Anterior cingulate cortex (tissue), 58 donors: ENCODE data around the gene PADI3.
"Not testable (repeated sequence)": the region's sequence is repeated elsewhere in the genome, so short reads cannot be mapped to it uniquely, and the experiment has no call there.

ENCODE experiments used
- DNase-seq, 58 donors: peaks; one replicate each; lab custom pipeline; 2025; lab: John Stamatoyannopoulos, UW

Gene PADI3

GRCh38 chr1:17236779-17237560 lies 11.9 kb upstream of the PADI3 start:
- DNase-seq, result peak in 57 of 58 donors; percentile 9 to 93 (median 60)

DNA sequence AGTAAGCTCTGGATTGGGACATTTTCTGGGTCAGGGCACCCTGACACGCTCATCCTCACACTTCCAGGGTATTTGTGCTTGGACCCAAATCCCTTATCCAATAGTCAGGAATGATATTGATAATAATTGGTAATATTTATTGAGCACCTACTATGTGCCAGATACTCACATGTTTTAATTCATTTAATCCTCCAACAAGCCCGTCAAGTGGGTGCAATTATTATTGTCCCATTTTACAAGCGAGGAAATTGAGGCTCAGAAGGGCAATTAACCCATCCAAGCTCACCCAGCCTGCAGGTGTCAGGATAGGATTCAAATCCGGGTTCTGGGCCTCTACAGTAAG lies 11.4 kb upstream of the PADI3 start:
- no peak for DNase-seq

DNA sequence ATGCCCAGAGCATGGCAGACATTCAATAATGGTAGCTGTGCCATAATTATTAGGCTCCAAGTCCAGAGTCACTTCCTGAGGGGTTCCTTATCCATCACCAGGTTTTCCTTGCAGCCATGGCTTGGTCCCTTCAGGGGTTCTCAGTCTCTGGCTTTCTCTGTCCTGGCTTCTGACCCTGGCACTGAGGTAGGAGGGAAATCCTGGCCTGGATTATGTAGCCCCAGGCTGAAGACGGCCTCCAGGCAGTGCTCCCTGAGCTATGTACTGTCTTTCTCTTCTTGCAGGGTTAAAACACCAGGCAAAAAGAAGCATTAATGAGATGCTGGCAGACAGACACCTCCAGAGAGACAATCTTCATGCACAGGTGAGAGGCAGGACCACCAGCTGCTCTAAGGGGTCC lies 9.5 kb upstream of the PADI3 start:
- peak in 31 of 58 donors; percentile 3 to 37 (median 18) for DNase-seq

DNA sequence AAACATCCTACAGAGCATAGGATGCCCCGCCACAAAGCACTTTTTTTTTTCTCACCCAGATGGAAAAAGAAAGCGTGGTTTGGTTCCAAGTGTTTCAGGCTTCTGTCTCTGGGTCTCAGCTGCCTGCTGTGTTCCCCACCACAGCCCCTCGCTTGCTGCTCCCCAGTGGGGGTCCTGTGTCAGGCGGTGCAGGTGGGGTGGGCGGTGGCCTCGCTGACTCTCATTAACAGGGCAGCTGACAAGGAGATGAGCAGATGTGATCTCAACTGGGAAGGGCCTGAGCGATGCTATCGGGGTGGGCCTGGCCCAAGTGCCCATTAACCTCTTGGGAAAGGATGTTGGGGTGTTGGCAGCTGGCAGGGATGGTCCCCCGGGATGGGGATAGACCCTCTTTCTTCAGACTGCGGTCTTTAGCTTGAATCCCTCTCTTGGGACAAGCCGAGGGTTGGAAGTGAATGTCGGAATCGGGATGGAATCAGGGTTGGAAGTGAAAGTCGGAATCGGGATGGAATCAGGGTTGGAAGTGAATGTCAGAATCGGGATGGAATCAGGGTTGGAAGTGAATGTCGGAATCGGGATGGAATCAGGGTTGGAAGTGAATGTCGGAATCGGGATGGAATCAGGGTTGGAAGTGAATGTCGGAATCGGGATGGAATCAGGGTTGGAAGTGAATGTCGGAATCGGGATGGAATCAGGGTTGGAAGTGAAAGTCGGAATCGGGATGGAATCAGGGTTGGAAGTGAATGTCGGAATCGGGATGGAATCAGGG lies 7.7 kb upstream of the PADI3 start:
- DNase-seq, result not testable (repeated sequence)

- not testable (repeated sequence) for DNase-seq
Observed at GRCh38 chr1:17241780-17242074, 7.2 kb upstream of the PADI3 start.

- DNase-seq, result no peak
Observed at GRCh38 chr1:17243274-17243673, 5.6 kb upstream of the PADI3 start.

DNA sequence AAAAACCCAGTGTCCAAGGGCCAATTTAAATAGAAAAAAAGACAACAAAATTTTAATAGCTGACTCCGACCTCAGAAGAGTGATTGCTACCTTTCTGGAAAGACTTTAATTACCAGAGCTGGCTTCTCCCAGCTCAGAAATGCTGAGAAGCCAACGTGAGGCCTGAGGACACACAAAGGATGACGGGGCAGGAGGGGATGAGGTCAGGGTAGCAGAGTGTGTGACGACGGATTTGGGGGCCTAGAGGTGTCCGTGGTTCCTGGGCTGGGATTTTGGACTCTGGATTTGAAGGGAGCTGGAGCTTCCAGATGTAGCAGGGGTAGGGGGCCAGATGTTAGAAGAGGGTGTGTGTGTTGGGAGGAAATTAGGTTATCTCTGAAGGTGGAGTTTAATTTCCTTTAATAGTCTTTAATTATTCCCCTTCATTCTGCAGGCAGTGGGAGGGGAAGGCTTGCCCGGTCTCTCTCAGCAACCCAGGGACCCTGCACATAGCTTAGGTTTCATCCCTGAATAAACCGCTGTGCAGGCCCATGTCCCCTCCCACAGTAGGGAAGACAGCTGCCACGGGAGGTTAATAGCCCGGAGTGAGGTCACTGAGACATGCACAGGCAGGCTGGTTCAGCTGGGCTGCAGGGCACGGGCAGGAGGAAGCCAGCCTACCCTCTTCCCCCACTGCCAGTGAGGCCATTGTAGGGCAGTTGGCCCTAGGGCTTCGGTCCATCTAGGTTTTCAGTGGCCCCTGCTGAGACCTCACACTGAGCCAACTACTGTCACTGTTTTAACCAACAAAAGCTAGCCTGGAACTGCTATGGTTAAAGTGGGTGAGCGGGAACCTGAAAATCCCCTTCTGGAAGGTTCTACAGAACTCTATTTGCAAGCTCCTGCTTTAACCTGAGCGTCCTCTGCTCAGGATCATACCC lies 3.8 kb upstream of the PADI3 start:
- no peak for DNase-seq

DNA sequence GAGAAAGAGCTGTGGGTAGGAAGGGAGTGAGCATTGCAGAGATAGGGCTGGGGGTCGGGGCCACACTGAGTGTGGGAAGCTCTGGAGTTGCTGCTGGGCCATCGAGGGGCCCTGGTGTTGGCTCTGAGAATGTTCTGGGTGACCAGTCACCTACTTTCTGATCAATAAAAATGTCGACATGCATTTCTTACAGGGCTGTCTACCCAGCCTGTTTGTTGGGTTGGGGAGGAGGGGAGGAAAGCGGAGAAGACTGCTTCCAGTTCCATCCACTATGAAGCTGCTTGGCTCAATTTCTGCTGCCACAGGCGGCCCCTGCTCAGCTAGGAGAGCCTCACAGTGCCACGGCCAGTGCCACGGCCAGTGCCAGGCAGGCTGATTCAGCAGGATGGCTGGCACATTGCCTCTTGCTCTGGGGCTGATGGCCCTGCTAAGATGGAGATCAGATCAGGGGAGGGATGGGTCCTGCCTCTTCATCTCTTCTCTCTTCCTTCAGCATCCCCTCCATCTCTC lies 3.0 kb upstream of the PADI3 start:
- peak in 1 of 58 donors; percentile 54 for DNase-seq

GRCh38 chr1:17246971-17247370 lies 1.9 kb upstream of the PADI3 start:
- no peak for DNase-seq

DNA sequence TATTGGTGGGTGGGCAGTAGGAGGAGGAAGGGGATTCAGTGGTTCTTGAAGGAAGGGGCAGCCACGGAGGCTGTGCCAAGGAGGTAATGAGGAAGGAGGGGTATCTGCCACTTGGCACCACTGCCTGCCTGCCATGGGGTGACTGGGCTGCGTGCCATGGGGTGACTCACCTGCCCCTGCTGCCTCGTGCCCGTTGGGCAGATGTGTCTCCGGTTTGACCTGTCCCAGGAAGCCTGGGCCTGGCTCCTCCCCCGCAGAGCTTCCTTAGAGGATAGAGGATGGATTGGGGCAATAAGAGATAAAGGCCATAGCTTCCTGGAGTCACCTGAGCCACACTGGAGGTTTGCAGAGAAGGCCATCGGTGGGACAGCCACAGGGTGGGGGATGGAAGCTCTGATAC lies 1.7 kb downstream of the PADI3 start:
- DNase-seq, result no peak

- DNase-seq, result no peak
Observed at GRCh38 chr1:17251246-17251645, 2.3 kb downstream of the PADI3 start.

DNA sequence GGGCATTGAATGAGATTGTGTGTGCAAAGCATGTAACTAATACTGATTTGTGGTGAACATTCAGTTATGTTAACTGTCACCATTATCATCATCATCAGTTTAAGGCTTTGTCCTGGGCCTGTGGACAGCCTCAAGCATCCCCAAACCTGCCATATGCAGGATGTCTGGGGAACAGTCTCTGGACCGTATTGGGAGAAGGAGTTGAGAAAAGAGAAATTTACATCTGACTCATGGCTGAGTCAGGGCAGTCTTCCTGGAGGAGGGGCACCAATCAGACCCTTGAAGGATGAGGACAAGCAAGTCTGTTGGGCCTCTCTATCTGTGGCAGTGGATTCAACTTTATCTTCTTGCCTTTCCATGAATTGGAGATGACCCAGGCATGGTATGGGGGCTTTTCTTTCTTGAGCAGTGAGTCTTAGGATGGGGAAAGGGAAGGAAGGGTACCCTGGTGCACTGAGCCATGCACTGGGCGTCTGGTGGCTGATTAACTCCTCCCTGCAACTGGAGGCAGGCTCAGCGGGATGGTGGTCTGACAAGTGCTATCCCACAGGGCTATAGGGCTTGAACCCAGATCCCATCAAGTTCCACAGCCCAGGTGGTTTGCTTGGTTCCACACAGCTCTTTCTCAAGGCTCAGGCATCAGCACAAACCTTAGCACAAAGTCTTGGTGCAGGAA lies 2.9 kb downstream of the PADI3 start:
- no peak for DNase-seq

DNA sequence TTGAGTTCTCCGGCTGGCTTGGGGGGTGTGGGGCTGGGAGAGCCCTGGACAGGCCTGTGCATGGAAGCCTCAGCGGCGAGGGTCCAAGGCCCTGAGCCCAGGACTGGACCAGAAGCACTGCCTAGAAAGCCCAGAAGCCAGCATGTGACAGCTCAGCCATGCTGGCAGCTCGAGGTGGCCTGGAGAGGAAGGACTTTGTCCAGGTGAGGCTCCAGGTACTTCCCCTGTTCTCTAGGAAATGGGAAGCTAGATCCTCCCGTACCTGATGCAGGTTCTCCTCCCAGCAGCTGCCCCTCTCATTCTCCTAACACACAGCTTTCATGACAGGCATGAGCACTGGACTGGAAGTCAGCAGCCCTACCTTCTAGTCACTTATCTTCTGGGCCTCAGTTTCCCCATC lies 6.4 kb downstream of the PADI3 start:
- no peak for DNase-seq

DNA sequence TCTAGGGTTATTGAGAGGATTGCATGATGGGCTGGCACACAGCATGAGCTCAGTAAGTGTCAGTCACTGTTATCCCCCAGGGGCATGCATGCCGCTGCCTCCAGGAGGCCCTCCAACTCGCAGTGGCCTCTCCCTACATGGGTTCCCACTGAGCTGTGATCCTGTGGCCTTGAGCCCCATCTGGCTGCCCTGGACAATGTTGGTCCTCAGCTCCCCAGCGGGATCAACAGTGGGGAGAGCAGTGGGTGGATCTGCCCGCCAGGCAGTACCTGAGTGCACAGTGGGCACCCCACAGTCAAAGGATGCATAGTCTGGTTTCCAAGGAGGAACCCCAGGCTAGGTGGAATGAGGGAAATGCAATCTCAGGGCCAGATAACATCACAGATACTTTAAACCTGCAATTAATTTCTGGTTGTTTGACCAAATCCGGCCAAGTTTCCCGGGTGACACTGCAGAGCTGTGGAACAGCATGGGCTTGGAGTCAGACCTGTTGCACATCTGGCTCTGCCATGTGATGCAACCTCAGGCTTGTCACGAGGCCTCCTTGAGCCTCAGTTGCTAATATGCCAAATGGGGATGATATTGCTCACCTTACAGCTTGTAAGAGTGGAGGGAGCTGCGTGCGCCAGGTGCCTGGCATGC lies 9.3 kb downstream of the PADI3 start:
- DNase-seq, result no peak

- no peak for DNase-seq
Observed at GRCh38 chr1:17258758-17259130, 9.8 kb downstream of the PADI3 start.

GRCh38 chr1:17259233-17259873 lies 10.5 kb downstream of the PADI3 start:
- DNase-seq, result no peak

DNA sequence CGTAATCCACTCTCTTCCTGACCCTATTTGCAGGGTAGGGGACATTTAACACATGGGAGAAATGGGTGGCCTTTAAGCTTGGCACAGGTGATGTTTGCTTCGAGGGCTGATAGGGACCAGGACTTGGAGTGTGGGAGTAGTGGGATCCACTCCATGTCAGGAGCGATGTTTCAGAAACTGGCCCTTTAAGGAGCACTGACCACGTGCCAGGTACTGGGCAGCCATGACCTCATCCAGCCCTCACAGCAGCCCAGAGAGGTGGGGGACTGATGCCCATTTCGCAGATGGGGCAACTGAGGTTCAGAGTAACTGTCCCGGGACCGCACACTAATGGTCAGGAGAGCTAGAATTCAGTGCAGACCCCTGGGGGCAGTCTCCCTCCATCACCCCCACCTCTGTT lies 11.4 kb downstream of the PADI3 start:
- no peak for DNase-seq

DNA sequence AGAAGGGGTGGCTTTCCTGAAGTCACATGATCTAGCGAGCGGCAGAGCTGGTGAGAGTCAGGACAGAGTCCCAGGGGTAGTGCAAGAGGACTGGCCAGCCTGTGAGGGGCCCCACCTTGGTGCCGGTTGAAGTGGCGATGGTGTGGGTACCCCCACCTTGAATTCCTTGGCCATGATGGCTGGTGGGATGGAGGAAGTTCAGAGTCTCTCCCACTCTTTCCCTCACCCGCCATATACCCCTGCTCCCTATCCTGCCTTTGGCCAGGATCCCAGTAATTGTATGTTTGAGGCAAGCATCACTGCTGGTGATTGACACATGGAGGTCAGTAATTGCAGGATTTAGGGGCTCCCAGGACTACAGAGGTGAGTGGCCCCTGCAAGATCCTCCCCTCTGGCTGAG lies 11.8 kb downstream of the PADI3 start:
- no peak for DNase-seq

- DNase-seq, result peak in 1 of 58 donors; percentile 15
Observed at GRCh38 chr1:17263936-17264335, 15.0 kb downstream of the PADI3 start.
